AG04449 (cell line): ENCODE data around the gene CBX8.

Experiments used
- CTCF ChIA-PET: fragments of 350-600 bp; formaldehyde crosslinking; extraction: SDS; loops from one replicate; lab custom pipeline; 2021; ENCODE audit warnings: antibody characterized with exemption; lab: Yijun Ruan, JAX
- POLR2A ChIA-PET: fragments of 400-600, 350-600 bp; formaldehyde crosslinking; extraction: SDS; loops from one replicate; lab custom pipeline; 2020; ENCODE audit warnings: antibody characterized with exemption, inconsistent platforms; lab: Yijun Ruan, JAX
- DNase-seq: peaks from one replicate; pipeline ENCODE4 v3.0.0-alpha.2; 2010; ENCODE audit warnings: low read depth, low spot score
- H3K4me3 ChIP-seq: 2 replicates; pipeline ENCODE4 v1.5.1; 2011; ENCODE audit warnings: low read depth, mild to moderate bottlenecking, control low read depth, low read length
- CTCF ChIP-seq: IDR thresholded peaks from one replicate; pipeline ENCODE4 v1.5.1; 2011; ENCODE audit warnings: mild to moderate bottlenecking, moderate library complexity, low read length, control low read depth, inconsistent platforms; ENCODE audit not compliant: insufficient read depth; ENCODE audit errors: missing control alignments

The CBX8 gene

DNA sequence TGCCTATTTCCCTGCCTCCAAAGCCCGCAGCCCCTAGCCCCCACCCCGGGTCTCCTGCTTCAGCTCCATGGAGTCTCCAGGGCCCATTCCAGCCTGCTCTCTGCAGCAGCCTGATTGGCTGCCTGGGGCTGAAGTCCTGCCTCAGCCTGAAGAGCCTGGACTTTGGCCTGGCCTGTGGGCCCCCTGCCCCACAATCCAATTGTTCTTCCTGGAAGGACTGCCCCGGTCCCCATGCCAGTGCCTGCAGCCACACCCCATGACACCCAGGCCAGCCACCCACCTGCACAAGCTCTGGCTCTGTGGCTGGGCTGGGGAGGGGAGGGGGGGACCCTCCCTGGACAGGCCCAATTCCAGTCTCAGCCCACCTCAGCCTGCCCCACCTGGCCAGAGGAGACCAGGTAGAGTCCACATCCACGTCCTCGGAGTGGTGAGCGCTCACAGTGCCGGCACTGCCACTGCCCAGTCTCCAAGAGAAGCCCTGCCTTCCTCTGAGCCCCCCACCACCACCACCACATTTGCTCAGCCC lies 53.9 kb downstream of the CBX8 start:
- CTCF ChIA-PET: interaction anchor here (0.9 to 4.5 kb wide), 10 partner anchors 9 to 251 kb away, joined by 3 to 30 read pairs (median 6); partner anchors contain the start of gene ENPP7
- no peak for TF ChIP-seq CTCF
- no peak overlapping the region for H3K4me3 ChIP-seq
- POLR2A ChIA-PET: no interaction called here
- no peak for DNase-seq

DNA sequence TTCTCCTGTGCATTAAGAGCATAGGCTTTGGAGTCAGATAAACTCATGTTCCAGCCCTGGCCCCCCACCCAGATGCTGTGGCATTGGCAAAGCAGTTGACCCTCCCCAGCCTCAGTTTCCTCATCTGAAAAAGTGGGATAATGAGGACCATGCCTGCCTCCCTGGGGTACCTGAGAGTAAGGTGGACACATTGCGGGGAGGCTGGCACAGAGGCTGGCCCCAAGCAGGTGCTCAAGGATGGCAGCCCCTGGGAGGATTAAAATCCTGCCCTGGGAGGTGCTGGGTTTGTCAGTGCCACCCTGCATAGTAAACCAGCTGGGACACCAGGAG lies 54.3 kb downstream of the CBX8 start:
- no peak for DNase-seq
- CTCF ChIA-PET: interaction anchor here (1.2 to 4.5 kb wide), 11 partner anchors 9 to 251 kb away, joined by 4 to 30 read pairs (median 9); partner anchors contain the start of gene ENPP7
- no peak overlapping the region for H3K4me3 ChIP-seq
- POLR2A ChIA-PET: no interaction called here
- no peak for TF ChIP-seq CTCF
